PC-3 (cell line): ENCODE measurements around the gene EDAR. TPM values are rescaled to one million over a fixed set of nuclear protein-coding genes. Genes with fewer than 3 reads are reported as not detected.

Source experiments
- ATAC-seq: fragments of 200-7000 bp; cut with Tn5 transposase; 2 replicates; pipeline ENCODE4 v1.9.1; 2020; ENCODE audit warnings: mild to moderate bottlenecking, moderate library complexity
- BruUV-seq: library from RNA; stranded (reverse); fragments of 400-500 nt; replicated peaks from 2 replicates; lab custom pipeline; 2021; lab: Mats Ljungman, UMichigan
- CTCF ChIA-PET: fragments of 300-600 bp; sonication (Branson Sonifier 250); formaldehyde crosslinking; loops from one replicate; lab custom pipeline; 2022; ENCODE audit warnings: antibody characterized with exemption; lab: Charles Lee
- POLR2A ChIA-PET: fragments of 300-600 bp; sonication (Branson Sonifier 250); formaldehyde crosslinking; loops from one replicate; lab custom pipeline; 2022; ENCODE audit warnings: antibody characterized with exemption; ENCODE audit not compliant: unreplicated experiment; lab: Charles Lee
- DNase-seq: peaks from one replicate; pipeline ENCODE4 v3.0.0-alpha.2; 2015
- H2AFZ ChIP-seq: fragments of 300-600 bp; sonication (generic); 2 replicates; pipeline ENCODE4 v1.6.0; 2016; ENCODE audit warnings: antibody characterized with exemption, low read length
- H3F3A ChIP-seq: fragments of 300-600 bp; sonication (generic); one replicate; pipeline ENCODE4 v1.6.0; 2017; ENCODE audit warnings: antibody characterized with exemption, low read length, control low read depth, mild to moderate bottlenecking; ENCODE audit not compliant: unreplicated experiment
- H3K27ac ChIP-seq: fragments of 300-600 bp; sonication (generic); 2 replicates; pipeline ENCODE4 v1.5.1; 2016; ENCODE audit warnings: mild to moderate bottlenecking, low read length
- H3K27me3 ChIP-seq: fragments of 300-600 bp; sonication (generic); 2 replicates; pipeline ENCODE4 v1.6.1; 2016; ENCODE audit warnings: low read length, mixed read lengths
- H3K36me3 ChIP-seq: fragments of 300-600 bp; sonication (generic); 2 replicates; pipeline ENCODE4 v1.6.1; 2016; ENCODE audit warnings: low read depth, mixed run types, low read length, mixed read lengths
- H3K4me1 ChIP-seq: fragments of 300-600 bp; sonication (generic); 2 replicates; pipeline ENCODE4 v1.5.1; 2016; ENCODE audit warnings: low read length; ENCODE audit not compliant: insufficient read depth
- H3K4me2 ChIP-seq: fragments of 300-600 bp; sonication (generic); 2 replicates; pipeline ENCODE4 v1.6.0; 2016; ENCODE audit warnings: low read length
- H3K4me3 ChIP-seq: fragments of 300-600 bp; sonication (generic); 2 replicates; pipeline ENCODE4 v1.5.1; 2016; ENCODE audit warnings: mild to moderate bottlenecking, low read length, mixed read lengths
- H3K79me2 ChIP-seq: fragments of 300-600 bp; sonication (generic); 2 replicates; pipeline ENCODE4 v1.6.1; 2017; ENCODE audit warnings: low read length, mixed read lengths
- H3K9ac ChIP-seq: fragments of 300-600 bp; sonication (generic); 2 replicates; pipeline ENCODE4 v1.6.0; 2016; ENCODE audit warnings: mild to moderate bottlenecking, low read length
- H3K9me2 ChIP-seq: fragments of 300-600 bp; sonication (generic); replicated peaks from 2 replicates; pipeline ENCODE4 v1.6.1; 2016; ENCODE audit warnings: mixed run types, low read length, mixed read lengths
- H3K9me3 ChIP-seq: fragments of 300-600 bp; sonication (generic); 2 replicates; pipeline ENCODE4 v1.6.1; 2016; ENCODE audit warnings: low read length, mixed read lengths
- H4K20me1 ChIP-seq: fragments of 300-600 bp; sonication (generic); 2 replicates; pipeline ENCODE4 v1.6.1; 2016; ENCODE audit warnings: low read length, mixed read lengths
- EZH2 ChIP-seq: fragments of 300-600 bp; sonication (generic); IDR thresholded peaks from one replicate; pipeline ENCODE4 v1.6.1; 2017; ENCODE audit warnings: antibody characterized with exemption, mild to moderate bottlenecking, low read length; ENCODE audit not compliant: unreplicated experiment
- EZH2phosphoT487 ChIP-seq: fragments of 300-600 bp; sonication (generic); IDR thresholded peaks from 2 replicates; pipeline ENCODE4 v1.6.1; 2018; ENCODE audit warnings: mild to moderate bottlenecking, antibody characterized with exemption, low read length, borderline replicate concordance
- intact Hi-C: fragments of 100-400 bp; cut with micrococcal nuclease; formaldehyde crosslinking; loops from 2 replicates; pipeline ENCODE4 v1.9.0; 2023
- total RNA-seq: library from RNA; depleted of rRNA; stranded (reverse); fragments of >200 nt; gene quantifications from 2 replicates; pipeline ENCODE4 v1.2.3, GENCODE V29; 2014
- TF ChIP-seq, protein P1 (sequence below): fragments of 300-600 bp; sonication (generic); conservative IDR thresholded peaks from 2 replicates; pipeline ENCODE4 v1.5.1; 2017; ENCODE audit warnings: antibody characterized with exemption, low read depth, mild to moderate bottlenecking, low read length

EDAR gene
- total RNA-seq, 1 experiment from 2014 or later: 0.04 TPM

DNA sequence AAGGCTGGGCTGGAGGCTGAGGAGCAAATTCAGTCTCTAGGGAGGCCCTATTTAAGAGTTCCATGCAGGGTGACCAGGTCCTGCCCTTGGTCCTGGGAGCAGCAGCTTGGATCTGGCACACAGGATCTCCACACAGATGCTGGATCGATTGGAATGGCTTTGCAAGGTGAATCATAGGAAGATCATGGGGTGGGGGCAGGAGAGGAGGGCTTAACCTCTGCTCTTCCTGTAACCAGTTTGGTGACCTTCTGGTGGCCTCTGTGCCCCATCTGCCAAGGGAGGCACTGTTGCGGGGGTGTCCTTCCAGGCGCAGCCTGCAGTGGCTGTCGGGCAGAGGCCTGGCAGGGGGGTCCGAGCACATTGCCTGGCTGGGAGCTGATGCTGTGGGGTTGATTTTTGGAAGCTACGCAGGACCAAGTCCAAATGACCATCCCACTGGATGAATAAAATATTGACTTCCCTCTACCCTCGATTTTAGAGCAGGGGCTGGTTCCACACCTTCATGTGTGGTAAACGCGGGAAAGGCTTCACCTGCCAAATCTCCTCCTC lies 79.7 kb downstream of the EDAR start:
- H3K4me3 ChIP-seq: no peak overlapping the region
- no peak for DNase-seq
- CTCF ChIA-PET: no interaction called here
- peaks cover 6% of the 10 kb centered on the region; the same call in 1 of the 2 replicates for H3K4me1 ChIP-seq
- H3K9me3 ChIP-seq: no peaks in the 10 kb centered on the region
- H3K27ac ChIP-seq: no peak overlapping the region
- BruUV-seq: no TSS peak
- H3K79me2 ChIP-seq: no peaks in the 10 kb centered on the region
- intact Hi-C loops: no loop called here
- H3F3A ChIP-seq: no peaks in the 10 kb centered on the region
- TF ChIP-seq EZH2phosphoT487 (no peak), EZH2 (no peak)
- TF ChIP-seq, protein P1, sequence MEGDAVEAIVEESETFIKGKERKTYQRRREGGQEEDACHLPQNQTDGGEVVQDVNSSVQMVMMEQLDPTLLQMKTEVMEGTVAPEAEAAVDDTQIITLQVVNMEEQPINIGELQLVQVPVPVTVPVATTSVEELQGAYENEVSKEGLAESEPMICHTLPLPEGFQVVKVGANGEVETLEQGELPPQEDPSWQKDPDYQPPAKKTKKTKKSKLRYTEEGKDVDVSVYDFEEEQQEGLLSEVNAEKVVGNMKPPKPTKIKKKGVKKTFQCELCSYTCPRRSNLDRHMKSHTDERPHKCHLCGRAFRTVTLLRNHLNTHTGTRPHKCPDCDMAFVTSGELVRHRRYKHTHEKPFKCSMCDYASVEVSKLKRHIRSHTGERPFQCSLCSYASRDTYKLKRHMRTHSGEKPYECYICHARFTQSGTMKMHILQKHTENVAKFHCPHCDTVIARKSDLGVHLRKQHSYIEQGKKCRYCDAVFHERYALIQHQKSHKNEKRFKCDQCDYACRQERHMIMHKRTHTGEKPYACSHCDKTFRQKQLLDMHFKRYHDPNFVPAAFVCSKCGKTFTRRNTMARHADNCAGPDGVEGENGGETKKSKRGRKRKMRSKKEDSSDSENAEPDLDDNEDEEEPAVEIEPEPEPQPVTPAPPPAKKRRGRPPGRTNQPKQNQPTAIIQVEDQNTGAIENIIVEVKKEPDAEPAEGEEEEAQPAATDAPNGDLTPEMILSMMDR: no peak
- no peaks in the 10 kb centered on the region for H3K36me3 ChIP-seq
- POLR2A ChIA-PET: no interaction called here
- H4K20me1 ChIP-seq: no peaks in the 10 kb centered on the region
- H3K9ac ChIP-seq: no peak overlapping the region
- H2AFZ ChIP-seq: no peak overlapping the region
- no peak for ATAC-seq
- no peak overlapping the region for H3K4me2 ChIP-seq
- H3K27me3 ChIP-seq: no peaks in the 10 kb centered on the region
- H3K9me2 ChIP-seq: no peaks in the 10 kb centered on the region

DNA sequence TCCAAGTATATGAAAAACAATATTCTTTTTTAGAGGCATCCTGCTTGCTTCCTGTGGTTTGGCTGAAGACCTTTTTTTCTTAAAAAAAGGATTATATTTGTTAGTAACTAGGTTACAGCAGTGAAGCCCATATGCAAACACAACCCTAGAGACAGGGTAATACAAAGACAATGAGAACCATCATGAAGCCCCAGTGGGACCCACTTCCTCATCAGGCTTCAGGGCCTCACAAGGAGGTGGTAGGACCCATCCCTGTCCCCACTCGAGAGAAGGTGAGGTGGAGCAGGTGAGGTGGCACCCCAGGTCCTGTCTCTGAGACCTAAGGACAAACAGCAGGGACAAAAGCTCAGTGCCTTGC lies 80.3 kb downstream of the EDAR start:
- no peaks in the 10 kb centered on the region for H3K27me3 ChIP-seq
- BruUV-seq: no TSS peak
- ChIA-PET CTCF (no interaction called here), POLR2A (no interaction called here)
- no peaks in the 10 kb centered on the region for H3K9me2 ChIP-seq
- intact Hi-C loops: no loop called here
- no peak overlapping the region for H3K4me3 ChIP-seq
- H3K27ac ChIP-seq: no peak overlapping the region
- no peak overlapping the region for H2AFZ ChIP-seq
- no peak for DNase-seq
- no peaks in the 10 kb centered on the region for H3K79me2 ChIP-seq
- H3K9me3 ChIP-seq: no peaks in the 10 kb centered on the region
- H3K4me2 ChIP-seq: no peak overlapping the region
- TF ChIP-seq, protein P1: no peak
- no peak for TF ChIP-seq EZH2
- TF ChIP-seq EZH2phosphoT487: no peak
- no peaks in the 10 kb centered on the region for H4K20me1 ChIP-seq
- H3F3A ChIP-seq: no peaks in the 10 kb centered on the region
- peaks cover 6% of the 10 kb centered on the region; the same call in 1 of the 2 replicates for H3K4me1 ChIP-seq
- no peak overlapping the region for H3K9ac ChIP-seq
- no peaks in the 10 kb centered on the region for H3K36me3 ChIP-seq
- no peak for ATAC-seq

DNA sequence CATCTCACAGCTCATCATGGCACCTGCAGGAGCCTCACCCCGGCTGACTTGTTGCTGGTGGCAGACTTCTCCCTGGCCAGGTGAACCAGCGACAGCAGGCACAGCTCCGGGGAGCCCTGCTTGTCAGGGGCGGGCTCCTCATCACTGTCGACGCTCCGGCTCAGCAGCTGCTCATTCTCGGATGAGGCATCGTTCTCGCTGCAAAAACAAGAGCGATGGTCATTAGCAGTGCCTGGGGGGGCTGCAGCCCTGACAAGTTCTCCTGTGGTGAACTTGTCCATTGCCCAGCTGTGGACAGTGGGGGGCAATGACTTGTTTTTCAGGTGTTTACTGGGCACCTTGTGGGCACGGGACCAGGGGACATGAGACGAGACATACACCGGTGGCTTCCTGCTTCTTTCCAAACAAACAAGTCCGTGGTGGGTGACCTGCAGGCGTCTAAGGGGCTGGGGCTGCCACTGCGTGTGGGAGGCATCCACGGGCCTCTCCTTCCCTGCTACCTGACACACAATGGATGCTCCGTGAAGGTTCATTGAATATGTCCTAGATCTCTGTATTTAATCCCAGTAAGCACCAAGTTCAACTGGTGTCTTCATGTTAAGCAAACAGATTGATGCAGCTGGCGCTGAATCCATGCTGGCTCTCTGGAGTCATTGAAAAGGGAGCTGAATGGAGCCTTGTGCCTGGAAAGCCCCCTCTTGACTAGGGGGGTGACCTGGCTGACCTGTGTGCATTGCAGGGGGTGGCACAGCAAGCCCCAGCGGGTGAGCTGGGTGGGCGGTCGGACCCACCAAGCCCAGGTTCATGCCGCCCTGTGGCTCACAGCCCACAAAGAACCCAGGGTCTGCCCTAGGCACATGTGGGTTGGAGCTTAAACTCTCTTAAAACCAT lies 81.0 kb downstream of the EDAR start:
- Histone ChIP-seq H3K9me3 (no peaks in the 10 kb centered on the region), H3K4me1 (peaks cover 6% of the 10 kb centered on the region; the same call in 1 of the 2 replicates), H3K9me2 (no peaks in the 10 kb centered on the region), H3K36me3 (no peaks in the 10 kb centered on the region), H3K27ac (no peak overlapping the region), H3K27me3 (no peaks in the 10 kb centered on the region), H4K20me1 (no peaks in the 10 kb centered on the region), H3K4me2 (no peak overlapping the region), H3K79me2 (no peaks in the 10 kb centered on the region), H3K4me3 (no peak overlapping the region), H3F3A (no peaks in the 10 kb centered on the region), H2AFZ (no peak overlapping the region), H3K9ac (no peak overlapping the region)
- CTCF ChIA-PET: no interaction called here
- intact Hi-C loops: no loop called here
- no peak for ATAC-seq
- POLR2A ChIA-PET: no interaction called here
- DNase-seq: no peak
- TF ChIP-seq, protein P1: no peak
- no peak for TF ChIP-seq EZH2phosphoT487
- TF ChIP-seq EZH2: no peak
- BruUV-seq: no TSS peak
